Stimulated activated CD4-positive, alpha-beta T cell treated with anti-CD3 and anti-CD28 coated beads, Interleukin-1b, Interleukin-23, amount 100 ng/mL, for 4 hours (primary cell): ENCODE results near the gene DNAAF2.

ENCODE experiments used
- DNase-seq, 2 donors: peaks; one replicate each; pipeline ENCODE4 v3.0.0-alpha.2; 2020; ENCODE audit warnings: low read depth in 2 of 2

The DNAAF2 gene

DNA sequence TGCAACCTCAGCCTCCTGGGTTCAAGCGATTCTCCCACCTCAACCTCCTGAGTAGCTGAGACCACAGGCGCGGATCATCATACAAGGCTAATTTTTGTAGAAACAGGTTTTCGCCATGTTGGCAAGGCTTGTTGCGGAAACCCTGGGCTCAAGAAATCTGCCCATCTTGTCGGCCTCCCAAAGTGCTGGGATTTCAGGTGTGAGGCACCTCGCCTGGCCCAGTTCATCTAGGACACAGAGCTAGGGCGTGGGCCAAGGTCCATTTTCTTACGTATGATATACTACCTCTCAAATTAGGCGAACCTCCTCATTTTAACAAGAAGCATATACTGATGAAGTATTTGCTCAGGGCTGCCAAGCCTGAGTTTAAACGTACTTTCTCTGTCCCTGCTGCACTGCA lies 51.0 kb downstream of the DNAAF2 start:
- no peak for DNase-seq

DNA sequence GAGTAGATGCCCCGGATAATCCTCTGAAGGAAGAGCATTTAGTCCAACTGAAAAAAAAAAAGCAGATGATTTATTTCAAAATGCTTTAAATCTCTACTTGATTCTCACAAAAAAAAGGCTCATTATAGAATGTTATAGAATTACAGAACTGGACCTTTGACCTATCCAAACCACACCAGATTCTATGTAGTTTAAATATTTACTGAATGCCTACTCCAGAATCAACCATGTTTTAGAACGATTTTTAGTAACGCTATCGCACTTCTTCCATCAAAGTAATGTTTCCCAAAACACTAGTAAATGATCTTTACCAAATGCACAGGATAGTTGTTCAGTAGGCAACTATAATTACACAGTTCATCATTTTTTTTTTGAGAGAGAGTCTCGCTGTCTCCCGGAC lies 51.4 kb downstream of the DNAAF2 start:
- no peak for DNase-seq

DNA sequence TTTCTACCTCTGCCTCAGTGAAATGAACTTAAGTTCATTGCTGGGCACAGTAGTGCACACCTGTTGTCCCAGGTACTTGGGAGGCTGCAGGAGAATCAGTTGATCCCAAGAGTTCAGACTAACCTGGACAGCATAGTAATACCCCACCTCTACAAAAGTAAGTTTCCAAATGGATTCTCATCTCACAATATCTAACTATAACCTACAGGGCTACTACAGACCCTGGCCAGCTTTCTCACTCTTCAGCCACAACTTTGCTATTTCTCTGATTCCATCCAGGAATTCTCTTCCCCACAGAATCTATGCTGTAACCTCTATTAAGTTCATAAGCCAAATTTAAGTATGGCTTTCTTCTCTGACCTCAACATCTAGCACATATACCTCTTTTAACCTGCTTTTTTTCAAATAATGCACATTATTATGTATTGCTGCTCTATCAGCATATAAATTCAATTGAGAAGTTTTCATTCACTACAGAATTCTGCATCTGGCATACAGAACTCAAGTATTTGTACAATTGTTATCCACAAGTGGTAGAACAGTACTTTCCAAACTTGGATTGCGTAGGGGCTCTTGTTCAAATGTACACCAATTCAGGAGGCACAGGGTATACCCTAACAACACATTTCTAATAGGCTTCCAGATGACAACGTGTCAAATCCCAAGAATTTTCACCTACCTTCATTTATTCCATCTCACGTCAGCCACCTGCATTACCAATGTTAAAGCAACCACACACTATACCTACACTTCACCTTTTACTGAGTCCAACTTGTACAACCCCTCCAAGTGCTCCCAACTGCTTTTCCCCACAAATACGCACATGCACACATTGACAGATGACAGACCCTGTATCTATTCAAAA lies 52.7 kb downstream of the DNAAF2 start:
- DNase-seq, result no peak

DNA sequence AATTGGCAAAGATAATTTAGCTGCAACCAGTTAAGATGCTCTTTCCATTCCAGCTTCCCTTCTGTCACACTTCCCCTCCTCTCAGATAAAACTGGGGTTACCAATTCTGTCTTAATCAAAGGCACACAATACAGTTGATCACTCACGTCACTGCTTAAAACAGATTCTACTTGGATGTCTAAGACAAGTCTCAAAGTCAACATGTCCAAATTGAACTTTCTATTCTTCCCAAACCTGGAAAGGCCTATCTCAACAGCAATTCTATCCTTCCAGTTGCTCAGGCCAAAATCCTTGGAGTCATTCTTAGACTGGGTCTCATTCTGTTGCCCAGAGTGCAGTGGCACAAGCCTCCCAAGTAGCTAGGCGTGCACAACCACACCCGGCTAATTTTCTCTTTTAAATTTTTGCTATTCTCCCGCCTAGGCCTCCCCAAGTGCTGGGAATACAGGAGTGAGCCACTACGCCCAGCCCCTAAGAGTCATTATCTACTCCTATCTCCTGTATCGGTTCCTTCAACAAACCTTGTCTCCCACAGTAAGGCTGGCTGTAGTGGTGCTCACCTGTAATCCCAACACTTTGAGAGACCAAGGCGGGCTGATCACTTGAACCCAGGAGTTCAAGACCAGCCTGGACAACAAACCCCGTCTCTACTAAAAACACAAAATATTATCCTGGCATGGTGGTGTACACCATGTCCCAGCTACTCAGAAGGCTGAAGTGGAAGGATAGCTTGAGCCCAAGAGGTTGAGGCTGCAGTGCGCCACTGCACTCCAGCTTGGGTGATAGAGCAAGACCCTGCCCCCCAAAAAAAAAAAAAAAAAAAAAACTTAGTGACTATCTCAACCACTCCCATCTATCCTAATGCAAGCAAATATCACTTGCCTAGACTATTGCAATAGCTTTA lies 53.6 kb downstream of the DNAAF2 start:
- no peak for DNase-seq

DNA sequence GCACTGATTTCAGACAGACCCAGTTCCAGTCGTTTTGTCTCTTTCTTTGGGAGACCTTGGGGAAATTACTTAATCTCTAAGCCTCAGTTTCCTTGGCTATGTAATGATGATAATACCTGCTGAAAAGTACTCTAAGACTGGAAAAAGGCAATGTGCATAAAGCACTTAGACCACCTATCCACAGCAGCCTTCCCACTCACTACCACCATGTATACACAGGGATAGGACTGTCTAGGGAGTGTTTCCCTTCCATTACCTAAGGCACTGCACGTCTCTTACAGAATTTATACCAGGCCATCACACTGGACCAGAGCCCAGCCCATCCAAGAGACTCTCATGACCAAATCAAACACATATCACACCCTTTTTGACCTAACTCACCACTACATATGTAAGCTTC lies 55.2 kb downstream of the DNAAF2 start:
- no peak for DNase-seq

DNA sequence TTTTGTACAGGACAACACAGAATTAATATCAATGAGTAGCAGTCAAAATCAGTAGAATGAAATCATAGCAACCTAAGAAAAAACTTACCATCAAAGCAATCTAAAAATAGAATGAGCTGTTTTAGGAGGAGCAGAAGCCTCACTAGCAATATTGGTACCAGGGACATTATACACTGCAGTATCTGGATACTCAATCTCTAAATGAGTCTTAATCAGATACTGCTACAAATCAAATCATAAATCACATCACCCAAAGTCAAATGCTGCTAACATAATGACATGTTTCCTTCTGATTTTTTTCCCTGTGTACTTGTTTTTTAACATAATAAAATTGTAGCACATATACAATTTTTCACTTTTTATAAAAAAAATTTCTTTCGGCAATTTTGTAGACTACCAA lies 56.9 kb downstream of the DNAAF2 start:
- no peak for DNase-seq
